Measurements from ENCODE around the gene KIAA1755. TPM values are rescaled to one million over a fixed set of nuclear protein-coding genes. Genes with fewer than 3 reads are reported as not detected.

KIAA1755 gene
- total and polyA plus RNA-seq, 9 of the 15 experiments (the other 6 are each of a cell fraction or from before 2014, with no cell fraction given) = not detected

DNA sequence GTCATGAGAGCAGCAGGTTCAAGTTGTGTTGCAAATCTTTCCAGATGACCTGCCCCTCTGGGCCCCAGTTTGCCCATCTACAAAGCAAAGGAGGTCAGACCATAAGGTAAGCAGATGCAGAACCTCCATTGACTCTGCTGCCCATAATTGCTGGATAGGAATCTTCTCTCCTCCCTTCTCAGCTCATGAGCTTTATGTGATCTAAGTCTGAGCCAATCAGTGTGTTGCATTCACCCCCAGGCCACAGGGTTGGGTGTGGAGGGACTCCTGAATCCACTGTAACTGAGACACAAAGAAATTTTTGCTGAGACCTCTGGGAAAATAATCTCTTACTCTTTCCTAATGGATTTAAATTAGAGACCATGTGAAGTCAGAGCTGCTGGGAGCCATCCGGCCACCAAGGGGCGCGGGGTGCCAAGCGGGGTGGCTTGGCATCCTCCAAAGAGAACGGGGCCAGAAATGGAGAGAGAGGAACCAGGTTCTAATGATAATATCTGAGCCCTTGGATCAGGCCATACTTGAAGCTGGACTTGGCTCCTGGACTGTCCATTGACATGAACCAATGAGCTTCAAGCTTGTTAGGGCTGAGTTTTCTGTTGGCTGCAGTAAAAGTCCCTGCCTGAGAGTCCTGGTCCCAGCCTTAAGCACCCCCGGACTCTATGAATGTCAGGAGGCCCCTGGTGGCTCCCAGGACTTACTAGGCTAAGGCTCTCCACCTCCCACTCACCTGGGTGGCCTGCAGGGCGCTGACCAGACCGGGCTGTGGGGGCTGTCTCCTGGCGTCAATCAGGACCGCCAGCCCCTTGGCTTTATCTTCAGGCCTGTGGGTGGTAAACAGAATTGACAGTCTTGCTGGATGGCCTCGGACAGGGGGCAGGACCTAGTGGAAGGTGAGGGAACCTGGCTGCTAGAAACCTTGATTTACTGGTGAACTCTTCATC is 32.8 kb downstream of the KIAA1755 start (continued):
- TF ChIP-seq, protein P1, sequence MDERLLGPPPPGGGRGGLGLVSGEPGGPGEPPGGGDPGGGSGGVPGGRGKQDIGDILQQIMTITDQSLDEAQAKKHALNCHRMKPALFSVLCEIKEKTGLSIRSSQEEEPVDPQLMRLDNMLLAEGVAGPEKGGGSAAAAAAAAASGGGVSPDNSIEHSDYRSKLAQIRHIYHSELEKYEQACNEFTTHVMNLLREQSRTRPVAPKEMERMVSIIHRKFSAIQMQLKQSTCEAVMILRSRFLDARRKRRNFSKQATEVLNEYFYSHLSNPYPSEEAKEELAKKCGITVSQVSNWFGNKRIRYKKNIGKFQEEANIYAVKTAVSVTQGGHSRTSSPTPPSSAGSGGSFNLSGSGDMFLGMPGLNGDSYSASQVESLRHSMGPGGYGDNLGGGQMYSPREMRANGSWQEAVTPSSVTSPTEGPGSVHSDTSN (CRISPR knock-in tag; IDR thresholded peaks at IDR 0.05; ENCODE audit: low read depth) = no peak
- TF ChIP-seq, protein P1 (tag; conservative IDR thresholded peaks at IDR 0.05; ENCODE audit: low read depth) = no peak
- TF ChIP-seq, protein P2, sequence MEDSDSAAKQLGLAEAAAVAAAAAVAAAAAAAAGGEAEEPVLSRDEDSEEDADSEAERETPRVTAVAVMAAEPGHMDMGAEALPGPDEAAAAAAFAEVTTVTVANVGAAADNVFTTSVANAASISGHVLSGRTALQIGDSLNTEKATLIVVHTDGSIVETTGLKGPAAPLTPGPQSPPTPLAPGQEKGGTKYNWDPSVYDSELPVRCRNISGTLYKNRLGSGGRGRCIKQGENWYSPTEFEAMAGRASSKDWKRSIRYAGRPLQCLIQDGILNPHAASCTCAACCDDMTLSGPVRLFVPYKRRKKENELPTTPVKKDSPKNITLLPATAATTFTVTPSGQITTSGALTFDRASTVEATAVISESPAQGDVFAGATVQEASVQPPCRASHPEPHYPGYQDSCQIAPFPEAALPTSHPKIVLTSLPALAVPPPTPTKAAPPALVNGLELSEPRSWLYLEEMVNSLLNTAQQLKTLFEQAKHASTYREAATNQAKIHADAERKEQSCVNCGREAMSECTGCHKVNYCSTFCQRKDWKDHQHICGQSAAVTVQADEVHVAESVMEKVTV (CRISPR knock-in tag; IDR thresholded peaks at IDR 0.05) = no peak
- TF ChIP-seq POLR2G (IDR thresholded peaks at IDR 0.05; ENCODE audit: low read depth, low read length) (no peak), FIP1L1 (IDR thresholded peaks at IDR 0.05; ENCODE audit: low read depth, low read length, poor library complexity, severe bottlenecking) (no peak), MAFG (tag; conservative IDR thresholded peaks at IDR 0.05) (no peak), ZNF699 (CRISPR knock-in tag; IDR thresholded peaks at IDR 0.05; ENCODE audit: insufficient replicate concordance) (no peak), ZNF316 (IDR thresholded peaks at IDR 0.05) (no peak), GABPB1 (CRISPR knock-in tag; IDR thresholded peaks at IDR 0.05) (no peak), ZNF184 (CRISPR knock-in tag; IDR thresholded peaks at IDR 0.05) (no peak), STAT5A (IDR thresholded peaks at IDR 0.05; ENCODE audit: borderline replicate concordance, low read length) (no peak), ZNF224 (CRISPR knock-in tag; IDR thresholded peaks at IDR 0.05) (no peak), ZNF436 (CRISPR knock-in tag; IDR thresholded peaks at IDR 0.05) (no peak)
- TF ChIP-seq, protein P3, sequence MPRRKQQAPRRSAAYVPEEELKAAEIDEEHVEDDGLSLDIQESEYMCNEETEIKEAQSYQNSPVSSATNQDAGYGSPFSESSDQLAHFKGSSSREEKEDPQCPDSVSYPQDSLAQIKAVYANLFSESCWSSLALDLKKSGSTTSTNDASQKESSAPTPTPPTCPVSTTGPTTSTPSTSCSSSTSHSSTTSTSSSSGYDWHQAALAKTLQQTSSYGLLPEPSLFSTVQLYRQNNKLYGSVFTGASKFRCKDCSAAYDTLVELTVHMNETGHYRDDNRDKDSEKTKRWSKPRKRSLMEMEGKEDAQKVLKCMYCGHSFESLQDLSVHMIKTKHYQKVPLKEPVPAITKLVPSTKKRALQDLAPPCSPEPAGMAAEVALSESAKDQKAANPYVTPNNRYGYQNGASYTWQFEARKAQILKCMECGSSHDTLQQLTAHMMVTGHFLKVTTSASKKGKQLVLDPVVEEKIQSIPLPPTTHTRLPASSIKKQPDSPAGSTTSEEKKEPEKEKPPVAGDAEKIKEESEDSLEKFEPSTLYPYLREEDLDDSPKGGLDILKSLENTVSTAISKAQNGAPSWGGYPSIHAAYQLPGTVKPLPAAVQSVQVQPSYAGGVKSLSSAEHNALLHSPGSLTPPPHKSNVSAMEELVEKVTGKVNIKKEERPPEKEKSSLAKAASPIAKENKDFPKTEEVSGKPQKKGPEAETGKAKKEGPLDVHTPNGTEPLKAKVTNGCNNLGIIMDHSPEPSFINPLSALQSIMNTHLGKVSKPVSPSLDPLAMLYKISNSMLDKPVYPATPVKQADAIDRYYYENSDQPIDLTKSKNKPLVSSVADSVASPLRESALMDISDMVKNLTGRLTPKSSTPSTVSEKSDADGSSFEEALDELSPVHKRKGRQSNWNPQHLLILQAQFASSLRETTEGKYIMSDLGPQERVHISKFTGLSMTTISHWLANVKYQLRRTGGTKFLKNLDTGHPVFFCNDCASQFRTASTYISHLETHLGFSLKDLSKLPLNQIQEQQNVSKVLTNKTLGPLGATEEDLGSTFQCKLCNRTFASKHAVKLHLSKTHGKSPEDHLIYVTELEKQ (CRISPR knock-in tag; IDR thresholded peaks at IDR 0.05) = no peak
- TF ChIP-seq, protein P4, sequence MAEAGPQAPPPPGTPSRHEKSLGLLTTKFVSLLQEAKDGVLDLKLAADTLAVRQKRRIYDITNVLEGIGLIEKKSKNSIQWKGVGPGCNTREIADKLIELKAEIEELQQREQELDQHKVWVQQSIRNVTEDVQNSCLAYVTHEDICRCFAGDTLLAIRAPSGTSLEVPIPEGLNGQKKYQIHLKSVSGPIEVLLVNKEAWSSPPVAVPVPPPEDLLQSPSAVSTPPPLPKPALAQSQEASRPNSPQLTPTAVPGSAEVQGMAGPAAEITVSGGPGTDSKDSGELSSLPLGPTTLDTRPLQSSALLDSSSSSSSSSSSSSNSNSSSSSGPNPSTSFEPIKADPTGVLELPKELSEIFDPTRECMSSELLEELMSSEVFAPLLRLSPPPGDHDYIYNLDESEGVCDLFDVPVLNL (CRISPR knock-in tag; IDR thresholded peaks at IDR 0.05; ENCODE audit: low read depth) = no peak

Measured in K562 (cell line).